ENCODE measurements around the gene KATNAL1. TPM values are rescaled to one million over a fixed set of nuclear protein-coding genes. Genes with fewer than 3 reads are reported as not detected.
"Not testable (repeated sequence)": the region's sequence is repeated elsewhere in the genome, so short reads cannot be mapped to it uniquely, and the experiment has no call there.

The KATNAL1 gene
- total RNA-seq, 1 experiment from 2014 or later: 9.9 TPM

GRCh38 chr13:30306762-30307193 lies 573 bp downstream of the KATNAL1 start:
- in situ Hi-C loops (cut with HindIII; ENCODE audit: low pct_unique_long_range_greater_than_20kb, low sequenced_read_pairs): no loop called here
- DNase-seq (ENCODE audit: low read depth, low spot score): peak; percentile 91

DNA sequence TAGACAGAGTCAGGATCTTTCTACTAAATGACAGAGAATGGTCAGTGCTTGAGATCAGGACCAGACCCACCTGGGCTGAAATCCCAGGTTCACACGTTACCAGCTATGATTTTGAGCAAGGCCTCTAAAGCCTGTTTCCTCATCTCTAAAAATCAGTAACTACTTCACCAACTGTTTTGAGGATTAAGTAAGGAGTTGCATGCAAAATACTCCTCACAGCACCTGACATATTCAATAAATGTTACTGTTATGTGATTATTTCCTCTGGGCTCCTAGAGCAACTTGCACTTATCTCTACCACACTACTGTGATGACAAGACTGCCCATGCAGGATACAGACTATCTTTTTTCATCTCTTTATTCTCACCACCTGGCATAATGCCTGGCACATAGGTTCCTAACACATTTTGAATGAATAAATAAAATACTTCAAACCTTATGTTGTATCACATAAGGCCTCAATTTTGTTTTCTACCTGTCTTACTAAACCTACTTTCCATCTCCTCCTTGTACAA lies 1.8 kb downstream of the KATNAL1 start:
- in situ Hi-C loops (cut with HindIII; ENCODE audit: low pct_unique_long_range_greater_than_20kb, low sequenced_read_pairs): no loop called here
- DNase-seq (ENCODE audit: low read depth, low spot score): no peak

- DNase-seq (ENCODE audit: low read depth, low spot score): no peak
- in situ Hi-C loops (cut with HindIII; ENCODE audit: low pct_unique_long_range_greater_than_20kb, low sequenced_read_pairs): no loop called here
Measured at GRCh38 chr13:30303269-30303668, 4.1 kb downstream of the KATNAL1 start.

- in situ Hi-C loops (cut with HindIII; ENCODE audit: low pct_unique_long_range_greater_than_20kb, low sequenced_read_pairs): no loop called here
- no peak for DNase-seq (ENCODE audit: low read depth, low spot score)
Measured at GRCh38 chr13:30301827-30302226, 5.5 kb downstream of the KATNAL1 start.

DNA sequence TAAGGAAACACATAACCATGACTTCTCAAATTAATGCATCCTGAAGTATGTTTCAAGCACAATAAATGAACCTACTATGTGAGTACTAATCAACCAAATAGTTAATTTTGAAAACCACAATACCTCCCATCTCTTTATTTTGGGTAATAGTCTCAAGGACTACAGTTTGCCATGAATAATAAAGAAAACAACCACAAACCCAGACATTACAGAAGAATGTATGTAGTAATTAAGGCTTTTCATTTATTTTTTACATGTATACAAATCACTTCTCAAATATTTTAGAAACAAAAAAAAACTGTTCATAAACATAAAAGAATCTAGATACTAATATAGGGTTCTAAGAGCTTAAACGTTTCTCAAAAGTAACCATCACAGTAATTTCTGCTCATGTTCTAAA lies 6.8 kb downstream of the KATNAL1 start:
- DNase-seq (ENCODE audit: low read depth, low spot score): no peak
- in situ Hi-C loops (cut with HindIII; ENCODE audit: low pct_unique_long_range_greater_than_20kb, low sequenced_read_pairs): no loop called here

DNA sequence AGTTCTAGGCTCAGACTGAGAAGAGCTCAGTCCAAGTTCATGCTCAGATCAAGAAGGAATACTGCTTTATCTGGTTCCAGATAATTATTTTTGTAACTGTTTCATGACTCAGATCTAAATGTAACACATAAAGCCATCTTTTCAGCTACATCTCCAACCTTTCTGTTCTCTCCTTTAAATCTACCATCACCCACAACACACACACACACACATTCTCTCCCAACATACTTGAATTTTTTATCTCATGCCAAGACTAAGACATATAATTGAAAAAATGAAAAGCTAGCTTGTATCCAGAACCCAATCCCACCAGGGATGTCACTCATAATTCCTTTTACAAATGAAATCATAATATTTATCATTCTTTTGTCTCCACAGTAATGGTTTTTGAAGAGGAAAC lies 7.6 kb downstream of the KATNAL1 start:
- DNase-seq (ENCODE audit: low read depth, low spot score): no peak
- in situ Hi-C loops (cut with HindIII; ENCODE audit: low pct_unique_long_range_greater_than_20kb, low sequenced_read_pairs): no loop called here

DNA sequence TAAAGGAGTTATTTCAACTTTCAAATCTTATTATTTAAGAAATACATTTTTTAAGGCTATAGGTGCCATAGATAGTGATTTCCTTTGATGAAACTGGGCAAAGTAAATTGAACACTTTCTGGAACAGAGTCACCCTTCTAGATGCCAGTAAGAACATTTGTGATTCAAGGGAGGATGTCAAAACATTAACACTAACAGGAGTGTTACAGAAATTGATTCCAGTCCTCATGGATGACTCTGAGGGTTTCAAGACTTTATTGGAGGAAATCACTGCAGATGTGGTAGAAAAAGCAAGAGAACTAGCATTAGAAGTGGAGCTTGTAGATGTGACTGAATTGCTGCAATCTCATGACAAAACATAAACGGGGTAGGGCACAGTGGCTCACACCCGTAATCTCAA lies 12.2 kb downstream of the KATNAL1 start:
- in situ Hi-C loops (cut with HindIII; ENCODE audit: low pct_unique_long_range_greater_than_20kb, low sequenced_read_pairs): no loop called here
- no peak for DNase-seq (ENCODE audit: low read depth, low spot score)

DNA sequence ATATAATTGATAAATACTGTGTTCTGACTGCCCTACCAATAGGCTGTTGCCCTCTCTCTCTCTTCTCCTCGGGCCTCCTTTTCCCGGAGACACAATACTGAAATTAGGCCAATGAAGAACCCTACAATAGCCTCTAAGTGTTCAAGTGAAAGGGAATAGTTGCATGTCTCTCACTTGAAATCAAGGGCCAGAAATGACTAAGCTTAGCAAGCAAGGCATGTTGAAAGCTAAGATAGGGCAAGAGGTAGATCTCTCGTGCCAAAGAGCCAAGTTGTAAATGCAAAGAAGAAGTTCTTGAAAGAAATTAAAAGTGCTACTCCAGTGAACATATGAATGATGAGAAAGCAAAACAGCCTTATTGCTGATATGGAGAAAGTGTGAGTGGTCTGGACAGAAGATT lies 13.3 kb downstream of the KATNAL1 start:
- in situ Hi-C loops (cut with HindIII; ENCODE audit: low pct_unique_long_range_greater_than_20kb, low sequenced_read_pairs): no loop called here
- DNase-seq (ENCODE audit: low read depth, low spot score): no peak

GRCh38 chr13:30292325-30292724 lies 15.0 kb downstream of the KATNAL1 start:
- in situ Hi-C loops (cut with HindIII; ENCODE audit: low pct_unique_long_range_greater_than_20kb, low sequenced_read_pairs): no loop called here
- no peak for DNase-seq (ENCODE audit: low read depth, low spot score)

GRCh38 chr13:30290812-30291436 lies 16.4 kb downstream of the KATNAL1 start:
- in situ Hi-C loops (cut with HindIII; ENCODE audit: low pct_unique_long_range_greater_than_20kb, low sequenced_read_pairs): no loop called here
- DNase-seq (ENCODE audit: low read depth, low spot score): no peak

- in situ Hi-C loops (cut with HindIII; ENCODE audit: low pct_unique_long_range_greater_than_20kb, low sequenced_read_pairs): no loop called here
- DNase-seq (ENCODE audit: low read depth, low spot score): no peak
Measured at GRCh38 chr13:30289533-30289932, 17.8 kb downstream of the KATNAL1 start.

- in situ Hi-C loops (cut with HindIII; ENCODE audit: low pct_unique_long_range_greater_than_20kb, low sequenced_read_pairs); DNase-seq (ENCODE audit: low read depth, low spot score): not testable (repeated sequence)
Measured at GRCh38 chr13:30286059-30286458, 21.3 kb downstream of the KATNAL1 start.

DNA sequence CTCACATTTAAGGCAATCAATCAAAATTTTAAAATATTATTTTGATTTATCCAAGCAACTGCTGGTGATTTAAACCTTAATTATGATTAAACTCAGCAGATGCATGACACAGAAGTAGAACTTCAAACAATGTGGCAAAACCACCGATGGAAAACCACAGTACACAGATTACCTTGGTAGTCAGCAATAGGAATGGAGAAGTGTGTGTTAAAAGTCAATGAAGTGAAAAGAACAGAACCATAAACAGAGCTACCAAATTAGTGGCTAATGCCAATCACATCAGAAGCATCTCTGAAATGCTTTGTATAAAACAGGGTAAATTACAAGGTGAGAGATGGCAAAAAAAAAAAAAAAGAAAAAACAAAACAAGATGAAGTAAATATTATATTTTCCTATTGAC lies 31.2 kb downstream of the KATNAL1 start:
- DNase-seq (ENCODE audit: low read depth, low spot score): no peak
- in situ Hi-C loops (cut with HindIII; ENCODE audit: low pct_unique_long_range_greater_than_20kb, low sequenced_read_pairs): no loop called here

GRCh38 chr13:30274083-30274482 lies 33.3 kb downstream of the KATNAL1 start:
- in situ Hi-C loops (cut with HindIII; ENCODE audit: low pct_unique_long_range_greater_than_20kb, low sequenced_read_pairs): no loop called here
- no peak for DNase-seq (ENCODE audit: low read depth, low spot score)

- DNase-seq (ENCODE audit: low read depth, low spot score); in situ Hi-C loops (cut with HindIII; ENCODE audit: low pct_unique_long_range_greater_than_20kb, low sequenced_read_pairs): not testable (repeated sequence)
Measured at GRCh38 chr13:30270035-30270434, 37.3 kb downstream of the KATNAL1 start.

- DNase-seq (ENCODE audit: low read depth, low spot score): no peak
- in situ Hi-C loops (cut with HindIII; ENCODE audit: low pct_unique_long_range_greater_than_20kb, low sequenced_read_pairs): no loop called here
Measured at GRCh38 chr13:30268673-30269072, 38.7 kb downstream of the KATNAL1 start.

DNA sequence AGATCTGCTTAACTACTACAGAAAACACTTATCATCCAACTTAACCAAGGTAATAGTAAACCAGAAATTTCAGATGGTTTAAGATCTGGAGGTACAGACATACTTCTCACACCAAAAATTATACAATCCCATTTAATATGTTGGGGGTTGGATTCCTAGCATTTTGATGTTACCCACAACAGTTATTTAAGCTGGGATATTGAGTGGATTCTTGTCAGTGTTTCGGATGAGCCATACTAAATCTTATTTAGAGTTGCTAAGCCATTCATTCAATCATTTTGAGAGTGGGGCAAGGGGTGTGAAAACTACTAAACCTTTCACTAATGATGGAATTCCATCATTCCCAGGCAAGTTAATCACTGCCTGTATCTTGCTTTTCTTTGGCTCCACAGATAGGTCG lies 40.6 kb downstream of the KATNAL1 start:
- DNase-seq (ENCODE audit: low read depth, low spot score): no peak
- in situ Hi-C loops (cut with HindIII; ENCODE audit: low pct_unique_long_range_greater_than_20kb, low sequenced_read_pairs): no loop called here

DNA sequence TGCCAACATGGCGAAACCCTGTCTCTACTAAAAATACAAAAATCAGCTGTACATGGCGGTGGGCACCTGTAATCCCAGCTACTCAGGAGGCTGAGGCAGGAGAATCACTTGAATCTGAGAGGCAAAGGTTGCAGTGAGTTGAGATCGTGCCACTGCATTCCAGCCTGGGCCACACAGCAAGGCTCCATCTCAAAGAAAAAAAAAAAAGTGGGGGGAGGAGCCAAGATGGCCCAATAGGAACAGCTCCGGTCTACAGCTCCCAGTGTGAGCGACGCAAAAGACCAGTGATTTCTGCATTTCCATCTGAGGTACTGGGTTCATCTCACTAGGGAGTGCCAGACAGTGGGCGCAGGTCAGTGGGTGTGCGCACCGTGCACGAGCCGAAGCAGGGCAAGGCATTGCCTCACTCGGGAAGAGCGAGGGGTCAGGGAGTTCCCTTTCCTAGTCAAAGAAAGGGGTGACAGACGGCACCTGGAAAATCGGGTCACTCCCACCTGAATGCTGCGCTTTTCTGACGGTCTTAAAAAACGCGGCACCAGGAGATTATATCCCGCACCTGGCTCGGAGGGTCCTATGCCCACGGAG lies 48.1 kb downstream of the KATNAL1 start:
- DNase-seq (ENCODE audit: low read depth, low spot score); in situ Hi-C loops (cut with HindIII; ENCODE audit: low pct_unique_long_range_greater_than_20kb, low sequenced_read_pairs): not testable (repeated sequence)

DNA sequence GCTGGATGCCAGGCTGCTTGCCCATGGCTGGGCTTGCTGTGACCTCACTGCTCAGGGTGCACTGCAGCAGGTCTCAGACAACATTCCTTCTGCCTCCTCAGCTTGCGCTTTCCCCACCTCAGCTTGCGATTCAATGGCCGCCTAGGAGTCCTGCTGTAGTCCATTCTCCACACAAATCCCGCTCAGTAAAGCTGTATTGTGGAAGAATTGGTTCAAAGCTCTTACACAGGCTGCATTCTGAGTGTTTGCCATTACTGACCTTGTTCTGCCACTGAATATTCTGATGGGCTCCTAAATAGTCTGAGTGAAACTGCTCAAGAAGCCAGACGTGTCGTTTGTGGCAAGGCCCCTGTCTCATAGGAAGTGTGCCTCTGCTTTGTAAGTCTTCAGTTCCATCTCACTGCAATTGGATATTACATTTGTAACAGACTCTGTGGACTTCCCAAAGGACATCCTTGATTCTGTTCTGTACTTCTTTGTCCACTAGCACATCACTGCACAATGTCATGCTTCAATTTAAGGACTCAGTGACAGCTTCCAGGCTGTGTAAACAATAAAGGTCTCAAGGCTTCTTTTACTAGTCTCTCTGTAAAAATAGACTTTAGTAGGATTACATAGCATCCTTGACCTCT lies 49.8 kb downstream of the KATNAL1 start:
- in situ Hi-C loops (cut with HindIII; ENCODE audit: low pct_unique_long_range_greater_than_20kb, low sequenced_read_pairs): no loop called here

More for the DNA sequence above, 49.8 kb downstream of the KATNAL1 start:
- no peak for DNase-seq (ENCODE audit: low read depth, low spot score)
